ENCODE measurements around the gene PNPO.

Gene PNPO

GRCh38 chr17:47913050-47913449 lies 28.3 kb upstream of the PNPO start:
- no peak for TF ChIP-seq TAF1 (IDR thresholded peaks at IDR 0.05; ENCODE audit: borderline replicate concordance, insufficient read depth, low read length)
- TF ChIP-seq SIN3A (IDR thresholded peaks at IDR 0.05; ENCODE audit: borderline replicate concordance, insufficient read depth, low read length), result no peak

- TF ChIP-seq REST (IDR thresholded peaks at IDR 0.05; ENCODE audit: insufficient read depth in 1 of 2, low read depth in 2 of 2, low read length in 2 of 2) (no peak), SIN3A (IDR thresholded peaks at IDR 0.05; ENCODE audit: borderline replicate concordance, insufficient read depth, low read length) (no peak), FOXP2 (optimal IDR thresholded peaks at IDR 0.05; ENCODE audit: borderline replicate concordance, extremely low read depth, extremely low read length, insufficient read depth) (no peak), POLR2AphosphoS5 (IDR thresholded peaks at IDR 0.05; ENCODE audit: low read depth, low read length) (no peak), TAF1 (IDR thresholded peaks at IDR 0.05; ENCODE audit: borderline replicate concordance, insufficient read depth, low read length) (no peak)
Measured at GRCh38 chr17:47914306-47914948, 26.9 kb upstream of the PNPO start.

GRCh38 chr17:47915776-47916398 lies 25.5 kb upstream of the PNPO start:
- no peak for TF ChIP-seq SIN3A (IDR thresholded peaks at IDR 0.05; ENCODE audit: borderline replicate concordance, insufficient read depth, low read length)
- no peak for TF ChIP-seq FOXP2 (optimal IDR thresholded peaks at IDR 0.05; ENCODE audit: borderline replicate concordance, extremely low read depth, extremely low read length, insufficient read depth)
- TF ChIP-seq REST (IDR thresholded peaks at IDR 0.05; ENCODE audit: insufficient read depth in 1 of 2, low read depth in 2 of 2, low read length in 2 of 2), result no peak
- no peak for TF ChIP-seq POLR2AphosphoS5 (IDR thresholded peaks at IDR 0.05; ENCODE audit: low read depth, low read length)
- no peak for TF ChIP-seq TAF1 (IDR thresholded peaks at IDR 0.05; ENCODE audit: borderline replicate concordance, insufficient read depth, low read length)

- TF ChIP-seq POLR2AphosphoS5 (IDR thresholded peaks at IDR 0.05; ENCODE audit: low read depth, low read length), result no peak
- no peak for TF ChIP-seq REST (IDR thresholded peaks at IDR 0.05; ENCODE audit: insufficient read depth in 1 of 2, low read depth in 2 of 2, low read length in 2 of 2)
- TF ChIP-seq SIN3A (IDR thresholded peaks at IDR 0.05; ENCODE audit: borderline replicate concordance, insufficient read depth, low read length), result no peak
- no peak for TF ChIP-seq FOXP2 (optimal IDR thresholded peaks at IDR 0.05; ENCODE audit: borderline replicate concordance, extremely low read depth, extremely low read length, insufficient read depth)
- no peak for TF ChIP-seq TAF1 (IDR thresholded peaks at IDR 0.05; ENCODE audit: borderline replicate concordance, insufficient read depth, low read length)
Measured at GRCh38 chr17:47916489-47917208, 24.7 kb upstream of the PNPO start.

- TF ChIP-seq POLR2AphosphoS5 (IDR thresholded peaks at IDR 0.05; ENCODE audit: low read depth, low read length) (no peak), TAF1 (IDR thresholded peaks at IDR 0.05; ENCODE audit: borderline replicate concordance, insufficient read depth, low read length) (no peak), SIN3A (IDR thresholded peaks at IDR 0.05; ENCODE audit: borderline replicate concordance, insufficient read depth, low read length) (no peak)
Measured at GRCh38 chr17:47917581-47917980, 23.8 kb upstream of the PNPO start.

GRCh38 chr17:47918006-47918405 lies 23.4 kb upstream of the PNPO start:
- no peak for TF ChIP-seq POLR2AphosphoS5 (IDR thresholded peaks at IDR 0.05; ENCODE audit: low read depth, low read length)
